SK-N-MC (cell line): ENCODE data around the gene GOLGA7B.

Experiments used
- EZH2 ChIP-seq: fragments of 200-600 bp; sonication (generic); IDR thresholded peaks from one replicate; pipeline ENCODE4 v1.6.1; 2017; ENCODE audit warnings: antibody characterized with exemption
- FOXP2 ChIP-seq: optimal IDR thresholded peaks from 2 replicates; pipeline ENCODE3; 2011; ENCODE audit warnings: mild to moderate bottlenecking, moderate library complexity; ENCODE audit not compliant: insufficient read depth; ENCODE audit errors: extremely low read length, control extremely low read depth
- POLR2AphosphoS5 ChIP-seq: IDR thresholded peaks from 2 replicates; pipeline ENCODE4 v1.6.1; 2012; ENCODE audit warnings: mild to moderate bottlenecking, low read depth, low read length, borderline replicate concordance

DNA sequence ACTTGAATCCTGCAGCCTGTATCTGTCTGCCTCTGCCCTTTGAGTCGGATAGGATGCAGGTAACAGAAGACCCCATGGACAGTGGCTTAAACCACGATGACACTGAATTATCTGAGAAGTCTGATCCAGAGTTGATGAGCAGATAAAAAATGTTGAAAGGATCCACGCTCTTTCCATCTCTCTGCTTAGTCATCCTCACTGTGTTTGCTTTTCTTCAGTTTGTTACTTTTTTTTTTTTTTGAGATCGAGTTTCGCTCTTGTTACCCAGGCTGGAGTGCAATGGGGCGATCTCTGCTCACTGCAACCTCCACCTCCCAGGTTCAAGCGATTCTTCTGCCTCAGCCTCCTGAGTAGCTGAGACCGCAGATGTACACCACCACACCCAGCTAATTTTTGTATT lies 36.9 kb upstream of the GOLGA7B start:
- TF ChIP-seq EZH2, result no peak
- TF ChIP-seq POLR2AphosphoS5, result no peak
- TF ChIP-seq FOXP2, result no peak
